HG02642 (cell line): ENCODE measurements around the gene NSUN5.
"Not testable (repeated sequence)": the region's sequence is repeated elsewhere in the genome, so short reads cannot be mapped to it uniquely, and the experiment has no call there.

Experiments
- ATAC-seq: cut with Tn5 transposase; IDR thresholded peaks from one replicate; pipeline ENCODE4 v1.9.1; 2021; ENCODE audit warnings: mild to moderate bottlenecking; ENCODE audit not compliant: unreplicated experiment, poor library complexity

The NSUN5 gene

GRCh38 chr7:73327922-73328321, 19.3 kb upstream of the NSUN5 start, which contains the start of the genes FKBP6 and TRIM50:
Gene FKBP6, plus strand, starts transcription at chr7:73328161. Its CDS starts 268 bp downstream, at chr7:73328429.
Gene TRIM50, minus strand, starts transcription at chr7:73328082. Its CDS starts 3,295 bp downstream, at chr7:73324787.
- not testable (repeated sequence) for ATAC-seq

DNA sequence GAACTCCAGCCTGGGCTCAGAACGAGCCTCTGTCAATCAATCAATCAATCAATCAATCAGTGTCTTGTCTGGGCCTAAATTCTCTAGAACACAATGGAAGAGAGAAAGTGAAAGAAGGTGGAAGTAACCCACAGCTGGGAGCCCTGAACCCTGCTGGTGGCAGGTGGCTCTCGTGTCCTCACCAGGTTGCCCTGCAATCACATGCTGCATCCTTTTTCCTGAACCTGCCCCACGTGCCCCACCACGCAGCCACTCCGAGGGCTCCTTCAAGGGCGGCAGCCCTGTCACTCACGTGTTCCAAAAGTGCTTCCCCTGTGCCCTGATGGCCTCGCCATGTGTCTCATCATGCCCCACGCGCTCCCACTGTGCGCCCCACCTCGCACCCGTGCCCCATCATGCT, 18.8 kb upstream of the NSUN5 start:
- not testable (repeated sequence) for ATAC-seq

DNA sequence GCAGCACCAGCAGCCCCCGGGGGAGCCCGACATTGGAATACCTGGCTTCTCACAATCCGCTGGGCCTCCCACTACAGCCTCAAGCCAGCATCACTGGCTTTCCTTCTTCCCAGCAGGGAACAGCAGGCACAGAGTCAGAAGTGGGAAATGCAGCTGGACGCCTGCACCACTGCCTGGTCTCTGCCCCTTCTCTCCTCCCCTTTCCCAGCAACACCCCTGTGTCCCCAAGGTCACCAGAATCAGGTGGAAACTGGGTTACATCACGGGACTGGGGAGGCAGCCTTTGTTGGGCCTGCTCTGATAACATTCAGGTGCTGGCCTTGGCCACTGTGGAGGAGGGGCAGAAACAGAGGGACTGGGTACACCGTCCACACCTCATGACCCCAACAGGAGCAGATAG, 16.8 kb upstream of the NSUN5 start:
- not testable (repeated sequence) for ATAC-seq

DNA sequence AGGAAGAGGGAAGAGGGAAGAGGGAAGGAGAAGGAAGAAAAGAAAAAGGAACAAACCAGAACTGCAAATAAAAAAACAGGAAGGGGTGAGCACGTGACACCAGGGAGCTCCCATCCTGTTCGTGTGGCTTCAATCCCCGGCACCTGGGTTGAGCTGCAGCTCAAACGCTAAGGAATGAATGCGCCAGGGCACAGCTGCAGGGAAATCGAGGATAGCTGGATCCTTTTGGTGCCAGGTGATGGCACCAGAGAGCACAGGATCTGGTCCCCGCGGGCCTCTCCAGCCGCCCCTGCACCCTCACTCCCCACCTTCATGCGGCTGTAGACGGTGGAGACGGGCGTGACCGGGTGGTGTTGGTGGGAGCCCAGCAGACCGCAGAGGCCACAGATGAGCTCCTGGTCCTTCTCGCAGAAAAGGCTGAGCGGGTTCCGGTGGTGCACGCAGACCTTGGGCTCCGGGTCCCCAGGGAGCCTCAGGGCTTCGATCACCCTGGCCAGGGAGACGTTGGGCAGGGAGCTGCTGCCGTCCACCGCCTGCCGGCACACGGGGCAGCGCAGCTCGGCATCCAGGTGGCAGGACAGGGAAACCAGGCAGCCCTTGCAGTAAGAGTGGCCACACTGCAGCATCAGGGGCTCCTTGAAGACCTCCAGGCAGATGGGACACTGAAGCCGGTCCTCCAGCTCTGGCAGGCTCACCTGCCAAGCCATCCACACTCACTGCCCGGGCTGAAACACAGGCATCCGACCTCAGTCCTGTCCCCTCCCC, 15.6 kb upstream of the NSUN5 start:
- peak; percentile 60 for ATAC-seq

GRCh38 chr7:73323434-73324080, 14.9 kb upstream of the NSUN5 start:
- ATAC-seq = not testable (repeated sequence)

DNA sequence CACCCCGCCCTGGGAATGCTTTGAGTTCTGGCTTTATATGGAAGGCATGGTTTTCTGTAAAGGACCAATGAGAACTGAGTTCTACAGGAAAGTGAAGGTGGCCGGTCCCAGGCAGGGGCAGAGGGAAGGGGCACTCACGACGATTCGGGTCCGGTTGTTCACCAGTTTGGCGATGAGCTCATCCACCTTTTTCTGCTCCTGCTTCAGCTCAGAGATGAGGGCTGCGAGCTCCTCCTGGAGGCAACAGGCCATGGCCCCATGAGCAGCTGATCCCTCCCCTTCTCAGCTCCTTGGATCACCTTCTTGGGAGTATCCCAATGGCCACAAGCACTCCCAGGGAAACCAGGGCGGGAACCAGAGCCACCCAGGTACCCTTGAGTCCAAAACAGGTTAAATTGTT, 11.4 kb upstream of the NSUN5 start:
- not testable (repeated sequence) for ATAC-seq

- ATAC-seq = not testable (repeated sequence)
These were observed 10.9 kb upstream of the NSUN5 start for GRCh38 chr7:73319541-73319940.

- ATAC-seq = not testable (repeated sequence)
These were observed 10.1 kb upstream of the NSUN5 start for GRCh38 chr7:73318656-73319204.

- ATAC-seq = no peak
These were observed 7.9 kb upstream of the NSUN5 start for GRCh38 chr7:73316521-73316920.

DNA sequence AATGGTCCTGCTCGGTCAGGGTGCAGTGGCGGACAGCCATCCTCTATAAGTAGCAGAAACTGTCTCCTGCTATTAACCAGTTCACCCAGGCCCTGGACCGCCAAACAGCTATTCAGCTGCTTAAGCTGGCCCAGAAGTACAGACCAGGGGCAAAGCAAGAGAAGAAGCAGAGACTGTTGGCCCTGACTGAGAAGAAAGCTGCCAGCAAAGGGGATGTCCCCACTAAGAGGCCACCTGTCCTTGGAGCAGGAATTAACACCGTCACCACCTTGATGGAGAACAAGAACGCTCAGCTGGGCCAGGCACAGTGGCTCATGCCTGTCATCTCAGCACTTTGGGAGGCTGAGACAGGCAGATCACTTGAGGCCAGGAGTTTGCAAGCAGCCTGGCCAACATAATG, 5.6 kb upstream of the NSUN5 start:
- ATAC-seq = no peak

DNA sequence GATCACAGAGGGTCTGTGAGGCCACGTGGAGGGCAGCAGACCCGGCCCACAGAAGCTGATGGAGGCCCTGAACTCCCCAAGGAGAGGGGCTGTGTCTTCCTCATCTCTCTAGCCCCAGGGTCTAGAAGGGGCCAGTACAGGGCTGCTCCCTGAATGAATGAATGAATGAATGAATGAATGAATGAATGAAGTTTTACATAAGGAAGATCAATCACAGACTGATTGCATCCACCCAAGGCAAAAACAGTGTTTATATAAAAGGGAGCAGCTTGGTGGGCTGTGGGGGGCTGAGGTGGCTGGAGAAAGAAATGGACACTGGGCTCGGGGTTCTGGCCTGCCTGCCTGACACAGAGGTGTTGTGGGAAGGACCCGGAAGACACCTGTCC, 4.9 kb upstream of the NSUN5 start:
- no peak for ATAC-seq

DNA sequence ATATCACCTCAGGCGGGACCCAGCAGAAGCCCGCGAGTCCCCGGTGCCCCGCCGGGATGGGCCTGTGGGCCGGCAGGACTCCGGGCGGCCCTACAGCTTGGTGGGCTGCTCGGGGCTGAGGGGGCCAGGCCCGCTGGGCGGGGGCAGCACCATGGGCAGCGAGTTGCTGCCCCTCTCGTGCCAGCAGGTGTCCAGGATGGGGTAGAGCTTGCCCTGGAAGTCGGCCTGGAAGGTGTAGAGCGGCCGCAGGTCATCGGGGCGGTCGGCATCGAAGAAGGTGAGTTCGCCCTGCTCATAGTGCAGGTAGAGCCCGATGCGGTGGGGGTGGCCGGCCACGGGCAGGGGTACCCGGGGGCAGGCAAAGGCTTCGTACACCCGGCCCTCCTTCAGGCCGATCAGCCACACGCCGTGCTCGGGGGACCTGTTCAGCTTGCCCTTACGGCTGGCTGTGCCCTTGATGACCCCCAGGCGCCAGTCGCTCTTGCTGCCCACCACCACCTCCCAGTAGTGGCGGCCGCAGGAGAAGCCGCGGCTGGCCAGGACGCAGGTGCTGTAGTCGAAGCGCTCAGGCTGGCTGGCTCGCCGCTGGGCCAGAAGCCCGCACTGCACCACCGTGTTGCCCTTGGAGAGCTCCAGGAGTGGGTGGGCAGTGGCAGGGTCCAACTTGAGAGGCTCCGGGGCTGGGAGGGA, 4.3 kb upstream of the NSUN5 start:
- no peak for ATAC-seq

- ATAC-seq = not testable (repeated sequence)
These were observed 2.8 kb upstream of the NSUN5 start for GRCh38 chr7:73311421-73311820.

- peak; percentile 44 for ATAC-seq
These were observed 457 bp downstream of the NSUN5 start for GRCh38 chr7:73308074-73308664.

DNA sequence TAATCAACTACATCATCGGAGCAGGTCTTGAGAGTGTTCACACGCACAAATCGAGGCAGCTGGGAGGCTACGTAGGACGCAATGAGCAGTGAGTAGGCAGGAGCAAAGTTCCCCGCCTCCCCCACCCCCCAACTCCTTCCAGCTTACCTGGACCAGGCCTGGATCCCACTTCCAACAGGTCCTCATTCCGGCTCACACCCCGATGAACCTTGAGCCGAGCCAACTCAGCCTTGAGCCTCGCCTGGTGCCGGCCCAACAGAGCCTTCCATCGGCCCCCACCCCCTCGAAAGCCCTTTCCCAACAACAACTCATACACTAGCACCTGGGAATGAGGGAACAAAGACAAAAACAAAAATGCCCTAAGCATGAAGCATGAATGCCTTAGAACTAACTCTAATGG, 1.2 kb downstream of the NSUN5 start:
- ATAC-seq = no peak

- not testable (repeated sequence) for ATAC-seq
These were observed 3.8 kb downstream of the NSUN5 start for GRCh38 chr7:73304612-73305387.

GRCh38 chr7:73304071-73304470, 4.6 kb downstream of the NSUN5 start:
- ATAC-seq = no peak

DNA sequence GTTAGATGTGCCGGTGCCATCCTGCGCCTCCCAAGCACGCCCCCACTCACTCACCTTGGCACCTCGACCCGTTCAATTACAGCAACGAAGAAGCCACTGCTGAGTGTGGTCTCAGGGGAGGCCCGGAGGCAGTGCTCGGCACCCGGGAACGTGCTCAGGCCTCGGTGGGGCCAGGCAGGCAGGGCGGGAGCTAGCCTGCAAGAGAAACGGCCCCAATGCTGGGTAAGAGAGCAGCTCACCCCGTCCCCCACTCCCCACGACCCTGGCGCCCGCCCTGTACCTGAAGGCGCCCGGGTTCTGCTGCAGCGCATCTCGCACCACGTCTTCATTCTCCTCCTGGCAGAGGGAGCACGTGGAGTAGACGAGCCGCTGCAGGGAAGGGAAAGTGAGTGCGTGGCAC, 5.1 kb downstream of the NSUN5 start:
- no peak for ATAC-seq

DNA sequence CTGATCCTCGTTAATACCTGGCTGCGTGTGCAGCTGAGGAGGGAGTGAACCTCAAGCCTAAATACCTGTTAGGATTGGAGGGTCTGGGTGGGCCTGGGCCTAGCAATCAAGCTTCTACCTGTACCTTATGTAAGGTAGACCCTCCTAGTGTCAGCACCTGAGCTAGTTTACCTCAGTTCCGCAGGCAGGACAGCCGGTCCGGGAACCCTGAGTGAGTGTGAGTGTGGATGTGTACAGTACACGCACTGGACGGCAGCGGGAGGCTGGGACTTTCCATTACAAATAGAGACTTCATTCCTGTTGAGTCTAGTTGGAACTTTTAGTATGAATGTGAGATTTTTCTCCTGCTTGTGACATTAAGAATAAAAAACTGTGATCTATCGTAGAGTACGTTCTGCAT, 5.8 kb downstream of the NSUN5 start:
- not testable (repeated sequence) for ATAC-seq

- not testable (repeated sequence) for ATAC-seq
These were observed 7.5 kb downstream of the NSUN5 start for GRCh38 chr7:73301108-73301507.
